NCI-H510A (cell line): ENCODE data around the gene FMO4.
"Not testable (repeated sequence)": the region's sequence is repeated elsewhere in the genome, so short reads cannot be mapped to it uniquely, and the experiment has no call there.

Source experiments
- DNase-seq: peaks from one replicate; lab custom pipeline; 2025; lab: John Stamatoyannopoulos, UW

The FMO4 gene, protein sequence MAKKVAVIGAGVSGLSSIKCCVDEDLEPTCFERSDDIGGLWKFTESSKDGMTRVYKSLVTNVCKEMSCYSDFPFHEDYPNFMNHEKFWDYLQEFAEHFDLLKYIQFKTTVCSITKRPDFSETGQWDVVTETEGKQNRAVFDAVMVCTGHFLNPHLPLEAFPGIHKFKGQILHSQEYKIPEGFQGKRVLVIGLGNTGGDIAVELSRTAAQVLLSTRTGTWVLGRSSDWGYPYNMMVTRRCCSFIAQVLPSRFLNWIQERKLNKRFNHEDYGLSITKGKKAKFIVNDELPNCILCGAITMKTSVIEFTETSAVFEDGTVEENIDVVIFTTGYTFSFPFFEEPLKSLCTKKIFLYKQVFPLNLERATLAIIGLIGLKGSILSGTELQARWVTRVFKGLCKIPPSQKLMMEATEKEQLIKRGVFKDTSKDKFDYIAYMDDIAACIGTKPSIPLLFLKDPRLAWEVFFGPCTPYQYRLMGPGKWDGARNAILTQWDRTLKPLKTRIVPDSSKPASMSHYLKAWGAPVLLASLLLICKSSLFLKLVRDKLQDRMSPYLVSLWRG

DNA sequence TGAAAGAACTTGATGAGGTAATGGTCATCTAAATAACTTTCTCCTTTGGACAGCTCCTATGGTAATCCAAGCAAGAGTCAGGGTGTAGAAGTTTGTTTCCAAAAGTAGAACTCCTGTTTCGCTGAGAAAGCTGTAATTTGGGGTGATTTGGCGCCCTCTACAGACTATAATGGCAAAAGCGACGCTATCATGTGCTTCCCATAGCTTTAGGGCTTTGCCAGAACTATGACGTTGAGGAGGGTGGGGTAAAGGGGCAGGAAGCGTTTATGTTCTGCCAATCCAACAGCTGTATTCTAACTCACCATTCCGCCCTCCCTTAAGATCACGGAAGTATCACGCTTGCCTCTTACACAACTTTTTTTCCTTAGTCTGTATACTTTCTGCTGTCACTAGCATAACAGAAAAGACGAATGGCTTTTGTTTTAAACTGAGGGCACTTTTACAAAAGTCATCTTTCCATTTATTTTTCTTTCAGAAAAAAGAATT is at the start of gene FMO4:
Gene FMO4, plus strand, starts transcription at position 349 of the 486 bp plus-strand sequence. CDS start 5,643 bp downstream, outside the sequence.
- peak; percentile 58 for DNase-seq

DNA sequence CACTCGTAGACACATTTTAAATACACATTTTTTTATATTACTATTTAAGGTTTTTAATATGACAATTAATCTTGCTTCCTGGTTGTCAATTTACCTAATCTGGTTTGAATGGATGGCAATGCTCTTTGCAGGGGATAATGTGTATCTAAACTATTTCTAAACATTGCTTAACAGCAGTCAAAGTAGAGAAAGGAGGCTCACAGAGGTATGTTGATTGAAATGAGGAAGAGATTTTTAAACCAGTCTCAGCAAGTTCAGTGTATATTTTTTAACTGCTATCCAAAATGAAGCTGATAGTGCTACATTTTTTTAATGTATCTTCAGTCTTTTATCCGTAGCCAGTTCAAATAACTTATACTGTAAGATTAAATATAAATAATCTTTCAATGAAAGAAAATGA is 48.3 kb upstream of the FMO4 start:
- no peak for DNase-seq

DNA sequence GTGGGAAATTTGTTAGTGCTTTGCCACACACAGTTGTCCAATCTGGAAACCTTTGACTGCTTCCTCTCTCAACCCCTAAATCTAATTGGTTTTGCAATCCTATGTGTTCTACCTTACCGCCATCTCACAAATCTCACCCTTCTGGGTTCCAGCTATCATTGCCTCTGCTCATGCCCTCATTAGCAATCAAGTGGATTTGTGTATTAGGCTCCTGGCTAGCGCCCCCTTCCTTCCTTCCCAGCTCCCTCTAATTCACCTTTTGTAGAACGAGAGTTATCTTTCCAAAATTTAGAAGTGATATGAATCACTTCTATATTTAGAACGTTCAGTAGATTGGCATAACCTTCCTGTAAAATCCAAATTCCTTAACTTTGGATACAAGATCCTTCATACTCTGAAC is 47.1 kb upstream of the FMO4 start:
- DNase-seq = no peak

DNA sequence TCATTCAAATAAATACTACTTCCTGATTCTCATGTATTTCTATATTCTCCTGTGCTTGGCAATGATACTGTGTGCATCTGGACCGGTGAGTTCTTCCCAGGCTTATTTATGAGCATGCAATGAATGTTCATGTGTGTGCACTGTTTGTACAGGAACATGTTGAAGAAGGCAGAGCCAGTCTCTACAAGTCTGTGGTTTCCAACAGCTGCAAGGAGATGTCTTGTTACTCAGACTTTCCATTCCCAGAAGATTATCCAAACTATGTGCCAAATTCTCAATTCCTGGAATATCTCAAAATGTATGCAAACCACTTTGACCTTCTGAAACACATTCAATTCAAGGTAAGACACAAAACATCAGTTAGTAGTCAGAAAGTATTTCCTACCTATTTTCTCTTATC is 46.6 kb upstream of the FMO4 start:
- no peak for DNase-seq

DNA sequence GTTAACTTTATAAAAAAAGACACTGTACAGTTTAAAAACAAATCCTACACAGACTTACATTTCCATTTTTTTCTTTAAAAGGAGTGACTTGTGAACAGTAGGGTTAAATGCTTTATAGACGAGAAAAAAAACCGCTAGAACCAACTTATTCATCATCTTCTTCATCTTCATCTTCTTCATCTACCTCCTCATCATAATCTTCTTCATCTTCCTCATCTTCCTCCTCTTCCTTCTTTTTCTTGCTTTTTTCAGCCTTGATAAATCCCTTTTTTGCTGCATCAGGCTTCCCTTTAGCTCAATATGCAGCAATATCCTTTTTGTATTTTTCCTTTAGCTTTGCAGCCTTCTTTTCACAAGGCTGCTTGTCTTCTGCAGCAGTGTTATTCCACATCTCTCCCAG is 43.2 kb upstream of the FMO4 start:
- no peak for DNase-seq

DNA sequence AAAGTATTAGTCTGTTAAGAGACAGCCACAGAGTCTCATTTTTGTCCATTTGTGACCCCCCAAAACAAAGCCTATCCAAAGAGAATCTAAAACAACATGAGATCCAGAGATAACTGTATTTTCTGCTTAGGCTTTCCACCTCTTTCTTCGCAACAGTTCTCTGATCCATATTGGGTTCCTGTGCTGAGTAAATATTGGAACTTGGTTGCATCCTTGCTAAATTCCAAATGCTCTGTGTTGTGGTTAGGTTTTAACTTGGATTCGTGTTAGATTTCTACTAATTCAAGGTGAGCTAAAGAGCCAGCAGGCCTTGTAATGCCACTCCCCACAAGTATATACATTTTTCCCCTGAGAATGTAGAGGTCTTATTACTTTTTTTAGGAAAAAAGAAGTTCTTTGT is 36.4 kb upstream of the FMO4 start:
- no peak for DNase-seq

DNA sequence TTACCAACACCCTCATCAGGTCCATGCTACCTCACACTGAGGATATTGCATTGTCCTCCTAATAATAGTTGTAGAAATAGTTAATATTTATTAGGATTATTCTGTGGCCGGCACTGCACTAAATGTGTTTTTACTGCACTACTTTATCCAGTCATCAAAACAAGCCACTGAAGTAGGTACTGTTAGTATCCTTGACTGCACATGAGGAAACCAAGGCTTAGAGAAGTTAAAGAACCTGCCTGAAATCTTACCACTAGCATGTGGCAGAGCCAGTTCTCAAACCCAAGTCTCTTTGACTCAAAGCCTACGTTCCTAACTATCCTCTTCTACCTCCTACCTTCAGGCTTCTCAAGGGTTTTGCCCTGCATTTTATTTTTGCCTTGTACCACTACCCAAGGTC is 34.7 kb upstream of the FMO4 start:
- no peak for DNase-seq

DNA sequence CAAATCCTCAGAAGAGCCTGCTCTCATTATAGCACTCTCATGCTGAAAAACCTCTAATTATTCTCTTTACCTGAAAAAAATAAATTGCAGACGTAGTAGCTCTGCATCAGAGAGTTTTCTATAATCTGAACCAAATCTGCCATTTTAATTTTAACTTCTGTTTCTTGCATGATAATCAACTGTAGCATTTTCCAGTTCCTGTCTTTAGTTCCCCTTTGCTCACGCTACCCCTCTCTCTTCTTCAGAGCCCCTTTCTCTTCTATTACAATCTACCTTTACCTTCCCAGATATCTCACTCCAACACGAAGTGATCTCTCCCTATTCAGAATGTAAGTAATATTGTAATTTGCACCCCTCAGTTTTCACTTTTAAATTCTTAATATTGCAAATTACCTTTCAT is 34.3 kb upstream of the FMO4 start:
- no peak for DNase-seq

DNA sequence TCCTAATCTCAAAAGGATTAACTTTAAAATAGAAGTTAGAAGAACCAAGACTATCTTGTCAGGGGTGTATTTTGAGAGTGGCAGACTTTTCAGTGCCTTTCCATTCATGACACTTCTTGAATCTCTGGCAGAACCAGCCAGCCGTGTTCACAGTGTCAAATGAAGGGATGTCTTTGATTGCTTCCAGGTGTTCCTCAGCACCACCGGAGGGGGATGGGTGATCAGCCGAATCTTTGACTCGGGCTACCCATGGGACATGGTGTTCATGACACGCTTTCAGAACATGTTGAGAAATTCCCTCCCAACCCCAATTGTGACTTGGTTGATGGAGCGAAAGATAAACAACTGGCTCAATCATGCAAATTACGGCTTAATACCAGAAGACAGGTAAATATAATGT is 33.4 kb upstream of the FMO4 start:
- no peak for DNase-seq

DNA sequence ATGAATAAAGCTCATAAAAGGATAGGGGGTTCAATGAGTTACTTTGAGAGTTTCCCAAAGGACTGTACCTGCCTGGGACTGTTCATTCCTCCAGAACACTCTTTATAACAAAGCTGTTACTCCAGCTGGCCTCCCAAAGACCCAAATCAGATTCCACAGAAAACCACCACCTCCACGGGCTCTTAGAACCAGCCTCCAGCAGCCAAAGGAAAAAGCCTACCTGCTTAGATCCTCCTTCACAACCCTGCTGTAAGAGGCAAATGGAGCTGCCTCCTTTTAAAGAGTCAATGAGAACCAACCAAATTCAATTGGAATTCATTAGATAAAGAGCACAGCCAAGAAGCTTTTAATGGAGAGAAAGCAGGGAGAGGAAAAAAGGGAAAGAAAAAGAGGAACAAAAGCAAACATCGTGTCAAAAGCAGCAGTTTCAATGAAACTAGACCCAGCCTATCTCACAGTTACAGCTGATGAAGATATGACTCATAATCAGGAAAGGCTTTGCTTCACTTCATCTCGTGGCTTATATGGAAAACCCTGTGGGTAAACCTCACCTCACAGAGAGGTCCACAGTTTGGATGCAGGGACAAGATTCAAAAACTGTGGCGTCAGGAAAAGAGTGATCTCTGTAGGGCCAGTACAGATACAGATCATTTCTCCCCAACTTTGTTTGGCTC is 27.8 kb upstream of the FMO4 start:
- no peak for DNase-seq

DNA sequence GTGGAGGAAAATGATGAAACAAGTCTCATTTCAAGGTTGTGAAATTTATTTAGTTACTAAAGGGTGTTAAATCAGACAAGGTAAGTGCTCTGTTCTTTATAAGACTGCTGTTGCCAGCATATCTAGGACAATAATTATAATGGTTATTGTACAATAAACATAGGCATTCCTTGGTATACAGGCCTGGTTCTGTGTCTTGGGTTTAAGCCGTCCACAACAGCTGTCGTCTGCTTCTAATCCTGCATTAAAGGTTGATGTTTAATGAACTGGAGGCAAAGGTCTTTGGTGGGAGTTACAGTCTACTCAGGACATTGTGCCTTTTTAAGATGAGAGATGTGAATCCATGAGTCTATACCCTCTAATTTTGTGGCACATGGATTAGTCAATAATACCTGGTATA is 23.4 kb upstream of the FMO4 start:
- no peak for DNase-seq

DNA sequence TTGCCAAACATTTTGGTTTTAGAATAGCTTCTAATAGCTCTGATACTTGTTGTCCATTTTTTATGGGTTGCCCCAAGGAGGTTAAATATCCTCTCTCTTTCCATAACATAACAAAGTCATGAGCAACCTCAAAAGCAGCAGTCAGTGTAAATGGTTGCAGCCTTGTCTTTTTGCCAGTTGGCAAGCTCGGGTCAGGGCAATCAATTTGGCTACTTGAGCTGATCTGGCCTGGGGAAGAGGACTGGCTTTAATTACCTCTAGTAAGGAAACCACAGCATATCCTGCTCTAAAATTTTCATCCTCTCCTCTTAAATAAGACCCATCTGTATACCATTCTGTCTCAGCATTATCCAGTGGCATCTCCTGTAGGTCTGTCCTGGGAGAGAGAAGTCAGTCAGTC is 21.2 kb upstream of the FMO4 start:
- no peak for DNase-seq

DNA sequence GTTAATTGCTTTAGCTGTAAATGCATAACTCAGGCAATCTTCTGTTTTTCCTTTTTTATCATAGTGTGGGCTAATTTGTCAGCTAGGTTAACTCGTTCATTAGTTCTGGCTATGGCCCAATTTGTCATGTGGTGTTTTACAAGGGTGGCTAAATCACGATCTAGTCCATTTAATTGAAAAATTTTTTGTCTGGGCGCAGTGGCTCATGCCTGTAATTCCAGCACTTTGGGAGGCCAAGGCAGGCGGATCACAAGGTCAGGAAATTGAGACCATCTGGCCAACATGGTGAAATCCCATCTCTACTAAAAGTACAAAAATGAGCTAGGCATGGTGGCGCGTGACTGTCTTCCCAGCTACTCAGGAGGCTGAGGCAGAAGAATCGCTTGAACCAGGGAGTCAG is 18.6 kb upstream of the FMO4 start:
- DNase-seq = not testable (repeated sequence)

DNA sequence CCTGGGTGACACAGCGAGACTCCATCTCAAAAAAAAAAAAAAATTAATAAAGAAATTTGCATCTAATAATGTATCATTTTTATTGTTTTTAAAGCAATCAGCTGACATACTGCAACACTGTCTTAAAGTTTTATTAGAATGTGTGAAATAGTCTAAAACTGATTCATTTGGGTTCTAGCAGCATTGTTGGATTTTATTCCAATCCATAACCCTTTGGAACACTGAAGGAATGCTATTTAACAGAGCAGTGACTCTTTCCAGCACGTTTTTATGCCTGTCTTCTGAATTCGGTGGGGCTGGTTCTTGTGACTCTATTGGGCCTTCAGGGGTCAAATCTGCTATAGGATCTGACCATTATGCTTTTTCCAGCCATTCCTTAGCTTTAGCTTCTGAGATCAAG is 18.2 kb upstream of the FMO4 start:
- DNase-seq = no peak

DNA sequence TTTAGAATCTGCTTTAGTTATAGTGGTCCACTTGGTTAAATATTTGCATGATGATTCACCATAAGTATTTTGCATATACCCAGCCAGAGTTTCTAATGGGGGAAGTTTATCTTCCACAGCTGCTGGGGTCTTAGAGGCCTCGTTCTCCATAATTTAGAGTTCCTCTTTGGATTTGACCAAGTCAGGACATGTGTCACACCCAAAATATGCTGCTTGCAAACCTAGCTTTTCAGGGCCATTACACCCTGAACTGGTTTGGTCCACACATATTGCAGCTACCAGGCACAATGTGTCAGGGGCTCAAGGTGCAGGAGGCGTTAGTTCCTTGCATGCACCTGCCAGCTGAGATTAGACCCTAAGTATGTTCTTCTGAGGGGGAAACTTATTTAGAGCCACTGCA is 17.1 kb upstream of the FMO4 start:
- no peak for DNase-seq

DNA sequence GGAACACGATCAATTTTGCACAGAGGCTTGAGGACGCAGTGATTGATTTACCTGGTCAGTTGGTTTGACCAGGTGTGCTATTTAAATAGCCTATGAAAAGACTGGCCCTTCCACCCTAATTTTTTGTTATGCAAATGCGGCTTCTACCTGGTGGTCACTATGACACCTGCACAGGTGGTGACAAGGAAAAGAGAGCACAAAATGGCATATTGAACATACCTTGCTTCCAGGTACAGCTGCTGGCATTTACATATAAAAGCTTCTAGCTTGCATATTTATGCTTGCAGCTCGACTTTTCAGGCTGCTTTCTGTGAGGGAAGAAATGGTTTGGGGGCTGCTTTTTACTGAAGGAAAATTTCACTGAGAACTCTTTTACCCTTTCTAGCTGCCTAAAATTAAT is 15.3 kb upstream of the FMO4 start:
- DNase-seq = no peak

DNA sequence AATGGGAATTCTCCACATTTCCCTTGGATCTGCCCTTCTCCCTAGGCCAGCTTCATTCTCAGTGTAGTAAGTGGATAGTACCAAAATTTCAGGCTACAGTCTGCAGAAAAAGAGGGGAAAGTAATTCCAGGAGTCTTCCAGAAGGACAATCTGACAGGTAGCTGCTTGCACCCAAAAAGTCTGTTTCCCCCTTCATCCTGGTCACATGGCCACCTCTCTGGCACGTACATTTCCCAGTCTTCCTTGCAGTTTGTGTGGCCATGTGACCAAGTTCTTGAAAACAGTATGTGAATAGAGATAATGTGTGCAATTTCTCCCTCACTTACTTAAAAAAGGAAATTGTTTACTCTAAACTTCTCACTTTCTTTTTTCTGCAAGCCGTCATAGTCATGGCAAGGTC is 14.6 kb upstream of the FMO4 start:
- no peak for DNase-seq

DNA sequence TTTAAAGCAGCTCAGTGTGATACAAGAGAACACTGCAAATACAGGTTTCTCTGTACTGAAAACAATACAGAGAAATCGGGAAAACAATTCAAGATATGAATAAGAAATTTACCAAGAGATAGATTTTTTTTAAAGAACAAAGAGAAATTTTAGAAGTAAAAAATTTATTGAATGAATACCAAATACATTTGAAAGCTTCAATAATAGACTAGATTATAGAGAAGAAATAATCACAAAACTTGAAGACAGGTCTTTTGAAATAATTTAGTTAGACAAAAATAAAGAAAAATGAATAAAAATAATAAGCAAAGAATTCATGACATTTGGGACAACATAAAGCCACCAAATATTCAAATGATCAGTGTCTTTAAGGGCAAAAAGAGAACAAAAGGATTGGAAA is 13.6 kb upstream of the FMO4 start:
- DNase-seq = no peak

DNA sequence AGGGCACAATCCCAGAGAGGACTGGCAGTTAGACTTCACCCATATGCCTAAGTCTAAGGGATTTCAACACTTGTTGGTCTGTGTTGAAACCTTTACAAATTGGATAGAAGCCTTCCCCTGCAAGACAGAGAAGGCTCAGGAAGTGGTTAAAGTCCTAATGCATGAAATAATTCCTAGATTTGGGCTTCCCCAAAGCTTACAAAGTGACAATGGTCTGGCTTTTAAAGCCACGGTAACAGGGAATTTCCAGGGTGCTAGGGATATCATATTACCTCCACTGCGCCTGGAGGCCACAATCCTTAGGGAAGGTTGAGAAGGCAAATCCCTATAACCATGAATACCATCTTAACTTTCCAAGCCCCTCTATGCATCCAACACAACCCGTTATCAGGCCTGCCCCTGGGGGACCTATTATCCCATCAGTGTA is 3.3 kb upstream of the FMO4 start:
- no peak for DNase-seq

DNA sequence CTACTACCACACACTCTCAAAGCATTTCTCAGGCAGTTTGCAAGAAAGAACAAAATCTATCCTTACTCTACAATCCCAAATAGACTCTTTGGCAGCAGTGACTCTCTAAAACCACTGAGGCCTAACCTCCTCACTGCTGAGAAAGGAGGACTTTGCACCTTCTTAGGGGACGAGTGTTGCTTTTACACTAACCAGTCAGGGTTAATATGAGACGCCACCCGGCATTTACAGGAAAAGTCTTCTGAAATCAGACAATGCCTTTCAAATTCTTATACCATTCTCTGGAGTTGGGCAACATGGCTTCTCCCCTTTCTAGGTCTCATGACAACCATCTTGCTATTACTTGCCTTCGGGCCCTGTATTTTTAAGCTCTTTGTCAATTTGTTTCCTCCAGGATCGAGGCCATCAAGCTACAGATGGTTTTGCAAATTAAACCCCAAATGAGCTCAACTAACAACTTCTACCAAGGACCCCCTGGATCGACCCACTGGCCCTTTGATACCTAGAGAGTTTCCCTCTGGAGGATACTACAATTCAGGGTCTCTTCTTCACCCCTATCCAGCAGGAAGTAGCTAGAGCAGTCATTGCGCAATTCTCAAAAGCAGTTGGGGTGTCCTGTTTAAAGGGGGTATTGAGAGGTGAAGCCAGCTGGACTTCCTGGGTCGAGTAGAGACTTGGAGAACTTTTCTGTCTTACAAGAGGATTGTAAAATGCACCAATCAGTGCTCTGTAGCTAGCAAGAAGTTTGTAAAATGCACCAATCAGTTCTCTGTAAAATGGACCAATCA is 2.0 kb upstream of the FMO4 start:
- DNase-seq = no peak

DNA sequence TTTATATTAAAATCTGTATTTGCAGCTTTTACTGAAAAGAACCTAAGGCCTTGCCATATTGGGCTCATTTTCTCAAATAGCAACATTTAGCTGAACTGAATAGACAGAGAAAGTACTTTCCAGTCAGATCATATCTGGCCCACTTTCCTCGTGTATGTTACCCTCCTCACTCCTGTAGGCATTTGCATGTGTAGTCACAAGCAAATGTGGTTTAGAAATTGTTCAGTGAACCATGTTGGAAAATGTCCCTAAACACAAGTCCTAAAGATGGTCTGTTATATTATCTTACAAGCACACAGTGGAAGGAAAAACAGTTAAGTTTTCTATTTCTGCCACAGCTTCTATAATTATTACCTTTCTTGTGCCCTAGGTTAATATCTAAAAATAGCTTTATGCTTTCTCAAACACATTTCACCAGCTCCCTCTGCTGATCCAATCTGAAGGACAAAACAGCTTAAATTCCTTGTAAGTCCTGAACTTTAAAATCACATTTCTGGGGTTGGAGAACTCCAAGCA is 606 bp upstream of the FMO4 start:
- DNase-seq = no peak

DNA sequence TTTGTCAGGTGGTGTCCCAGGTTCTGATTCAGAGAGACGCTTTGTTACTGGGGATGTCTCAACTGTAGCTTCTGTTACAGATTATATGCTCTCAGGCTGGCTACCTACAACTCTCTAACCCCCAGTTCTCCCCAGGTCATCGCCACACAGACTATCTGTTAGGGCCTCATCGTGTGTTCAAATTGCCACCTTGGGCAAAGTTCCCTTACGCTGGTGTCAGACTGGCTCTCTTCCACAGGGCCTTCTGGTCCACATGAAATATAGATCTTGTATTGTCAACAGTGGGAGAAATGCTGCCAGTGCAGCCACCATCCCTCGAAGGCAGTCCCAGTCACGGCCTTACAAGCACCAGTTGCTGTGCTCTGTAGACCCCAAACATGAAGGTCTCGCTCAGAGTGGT is 15.3 kb downstream of the FMO4 start:
- DNase-seq = no peak
